ENCODE measurements around the gene ANKRD29. TPM values are rescaled to one million over a fixed set of nuclear protein-coding genes. Genes with fewer than 3 reads are reported as not detected.

The ANKRD29 gene
- total and polyA plus RNA-seq, 2 experiments from 2014 or later, result 6.6 to 36.6 TPM

DNA sequence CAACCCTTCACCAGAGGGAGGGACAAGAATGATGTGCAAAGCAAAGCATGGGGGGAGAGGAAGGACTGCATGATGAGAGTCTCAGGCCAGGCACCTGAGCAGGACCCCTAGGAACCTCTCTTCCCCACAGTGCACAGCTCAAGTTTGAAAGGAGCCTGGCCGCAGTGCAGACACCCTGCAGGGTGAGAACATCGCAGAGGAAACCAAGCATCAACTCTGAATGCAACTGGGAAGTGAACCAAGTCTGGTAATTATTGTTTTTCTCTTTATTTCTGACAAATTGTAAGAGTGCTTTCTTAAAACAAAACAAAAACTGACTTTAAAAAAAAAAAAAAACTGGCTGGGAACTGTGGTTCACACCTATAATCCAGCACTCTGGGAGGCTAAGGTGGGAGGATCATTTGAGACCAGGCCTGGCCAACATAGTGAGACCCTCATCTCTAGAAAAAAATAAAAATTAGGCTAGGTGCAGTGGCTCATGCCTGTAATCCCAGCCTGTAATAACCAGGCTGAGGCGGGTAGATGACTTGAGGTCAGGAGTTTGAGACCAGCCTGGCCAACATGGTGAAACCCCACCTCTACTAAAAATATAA, 91.7 kb downstream of the ANKRD29 start:
- H3K27me3 ChIP-seq (ENCODE audit: insufficient read depth), result no peaks in the 10 kb centered on the region
- no peak overlapping the region for H3K27ac ChIP-seq (ENCODE audit: low read depth)
- ATAC-seq (no peak), DNase-seq (ENCODE audit: low spot score) (no peak)
- no peaks in the 10 kb centered on the region for H3K9me2 ChIP-seq (ENCODE audit: insufficient read depth)
- H3K27me3 Mint-ChIP-seq (ENCODE audit: insufficient read depth, low read depth, poor library complexity), result no peaks in the 10 kb centered on the region
- peaks cover 41% of the 10 kb centered on the region; the same call in 1 of the 2 replicates for H3K36me3 ChIP-seq (ENCODE audit: insufficient read depth)
- no peak overlapping the region for H3K4me3 Mint-ChIP-seq
- peaks cover 38% of the 10 kb centered on the region for H3K36me3 Mint-ChIP-seq (ENCODE audit: low read depth)
- no peak overlapping the region for H3K4me3 ChIP-seq
- no peaks in the 10 kb centered on the region for H3F3A ChIP-seq (replicated peaks; ENCODE audit: low read depth)
- peaks cover 18% of the 10 kb centered on the region; the same call in 1 of the 2 replicates for H3K79me2 ChIP-seq (replicated peaks; ENCODE audit: insufficient read depth)
- H3K27ac Mint-ChIP-seq, result no peak overlapping the region
- no peak overlapping the region for H2AFZ ChIP-seq
- TF ChIP-seq, protein P1, sequence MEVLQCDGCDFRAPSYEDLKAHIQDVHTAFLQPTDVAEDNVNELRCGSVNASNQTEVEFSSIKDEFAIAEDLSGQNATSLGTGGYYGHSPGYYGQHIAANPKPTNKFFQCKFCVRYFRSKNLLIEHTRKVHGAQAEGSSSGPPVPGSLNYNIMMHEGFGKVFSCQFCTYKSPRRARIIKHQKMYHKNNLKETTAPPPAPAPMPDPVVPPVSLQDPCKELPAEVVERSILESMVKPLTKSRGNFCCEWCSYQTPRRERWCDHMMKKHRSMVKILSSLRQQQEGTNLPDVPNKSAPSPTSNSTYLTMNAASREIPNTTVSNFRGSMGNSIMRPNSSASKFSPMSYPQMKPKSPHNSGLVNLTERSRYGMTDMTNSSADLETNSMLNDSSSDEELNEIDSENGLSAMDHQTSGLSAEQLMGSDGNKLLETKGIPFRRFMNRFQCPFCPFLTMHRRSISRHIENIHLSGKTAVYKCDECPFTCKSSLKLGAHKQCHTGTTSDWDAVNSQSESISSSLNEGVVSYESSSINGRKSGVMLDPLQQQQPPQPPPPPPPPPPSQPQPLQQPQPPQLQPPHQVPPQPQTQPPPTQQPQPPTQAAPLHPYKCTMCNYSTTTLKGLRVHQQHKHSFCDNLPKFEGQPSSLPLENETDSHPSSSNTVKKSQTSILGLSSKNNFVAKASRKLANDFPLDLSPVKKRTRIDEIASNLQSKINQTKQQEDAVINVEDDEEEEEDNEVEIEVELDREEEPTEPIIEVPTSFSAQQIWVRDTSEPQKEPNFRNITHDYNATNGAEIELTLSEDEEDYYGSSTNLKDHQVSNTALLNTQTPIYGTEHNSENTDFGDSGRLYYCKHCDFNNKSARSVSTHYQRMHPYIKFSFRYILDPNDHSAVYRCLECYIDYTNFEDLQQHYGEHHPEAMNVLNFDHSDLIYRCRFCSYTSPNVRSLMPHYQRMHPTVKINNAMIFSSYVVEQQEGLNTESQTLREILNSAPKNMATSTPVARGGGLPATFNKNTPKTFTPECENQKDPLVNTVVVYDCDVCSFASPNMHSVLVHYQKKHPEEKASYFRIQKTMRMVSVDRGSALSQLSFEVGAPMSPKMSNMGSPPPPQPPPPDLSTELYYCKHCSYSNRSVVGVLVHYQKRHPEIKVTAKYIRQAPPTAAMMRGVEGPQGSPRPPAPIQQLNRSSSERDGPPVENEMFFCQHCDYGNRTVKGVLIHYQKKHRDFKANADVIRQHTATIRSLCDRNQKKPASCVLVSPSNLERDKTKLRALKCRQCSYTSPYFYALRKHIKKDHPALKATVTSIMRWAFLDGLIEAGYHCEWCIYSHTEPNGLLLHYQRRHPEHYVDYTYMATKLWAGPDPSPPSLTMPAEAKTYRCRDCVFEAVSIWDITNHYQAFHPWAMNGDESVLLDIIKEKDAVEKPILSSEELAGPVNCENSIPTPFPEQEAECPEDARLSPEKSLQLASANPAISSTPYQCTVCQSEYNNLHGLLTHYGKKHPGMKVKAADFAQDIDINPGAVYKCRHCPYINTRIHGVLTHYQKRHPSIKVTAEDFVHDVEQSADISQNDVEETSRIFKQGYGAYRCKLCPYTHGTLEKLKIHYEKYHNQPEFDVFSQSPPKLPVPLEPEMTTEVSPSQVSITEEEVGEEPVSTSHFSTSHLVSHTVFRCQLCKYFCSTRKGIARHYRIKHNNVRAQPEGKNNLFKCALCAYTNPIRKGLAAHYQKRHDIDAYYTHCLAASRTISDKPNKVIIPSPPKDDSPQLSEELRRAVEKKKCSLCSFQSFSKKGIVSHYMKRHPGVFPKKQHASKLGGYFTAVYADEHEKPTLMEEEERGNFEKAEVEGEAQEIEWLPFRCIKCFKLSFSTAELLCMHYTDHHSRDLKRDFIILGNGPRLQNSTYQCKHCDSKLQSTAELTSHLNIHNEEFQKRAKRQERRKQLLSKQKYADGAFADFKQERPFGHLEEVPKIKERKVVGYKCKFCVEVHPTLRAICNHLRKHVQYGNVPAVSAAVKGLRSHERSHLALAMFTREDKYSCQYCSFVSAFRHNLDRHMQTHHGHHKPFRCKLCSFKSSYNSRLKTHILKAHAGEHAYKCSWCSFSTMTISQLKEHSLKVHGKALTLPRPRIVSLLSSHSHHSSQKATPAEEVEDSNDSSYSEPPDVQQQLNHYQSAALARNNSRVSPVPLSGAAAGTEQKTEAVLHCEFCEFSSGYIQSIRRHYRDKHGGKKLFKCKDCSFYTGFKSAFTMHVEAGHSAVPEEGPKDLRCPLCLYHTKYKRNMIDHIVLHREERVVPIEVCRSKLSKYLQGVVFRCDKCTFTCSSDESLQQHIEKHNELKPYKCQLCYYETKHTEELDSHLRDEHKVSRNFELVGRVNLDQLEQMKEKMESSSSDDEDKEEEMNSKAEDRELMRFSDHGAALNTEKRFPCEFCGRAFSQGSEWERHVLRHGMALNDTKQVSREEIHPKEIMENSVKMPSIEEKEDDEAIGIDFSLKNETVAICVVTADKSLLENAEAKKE (CRISPR knock-in tag; IDR thresholded peaks at IDR 0.05), result no peak
- TF ChIP-seq JUNB (IDR thresholded peaks at IDR 0.05; ENCODE audit: unreplicated experiment) (no peak), EZH2 (IDR thresholded peaks at IDR 0.05; ENCODE audit: low read depth, unreplicated experiment) (no peak), POLR2AphosphoS5 (IDR thresholded peaks at IDR 0.05; ENCODE audit: low read depth) (no peak), ZNF331 (CRISPR knock-in tag; IDR thresholded peaks at IDR 0.05; ENCODE audit: low read depth) (no peak), EZH2phosphoT487 (IDR thresholded peaks at IDR 0.05; ENCODE audit: unreplicated experiment) (no peak), NANOG (IDR thresholded peaks at IDR 0.05; ENCODE audit: borderline replicate concordance) (no peak), CREB1 (CRISPR knock-in tag; IDR thresholded peaks at IDR 0.05; ENCODE audit: low read depth) (no peak), ZNF114 (CRISPR knock-in tag; IDR thresholded peaks at IDR 0.05) (no peak), STAT1 (IDR thresholded peaks at IDR 0.05; ENCODE audit: unreplicated experiment) (no peak)
- TF ChIP-seq, protein P2, sequence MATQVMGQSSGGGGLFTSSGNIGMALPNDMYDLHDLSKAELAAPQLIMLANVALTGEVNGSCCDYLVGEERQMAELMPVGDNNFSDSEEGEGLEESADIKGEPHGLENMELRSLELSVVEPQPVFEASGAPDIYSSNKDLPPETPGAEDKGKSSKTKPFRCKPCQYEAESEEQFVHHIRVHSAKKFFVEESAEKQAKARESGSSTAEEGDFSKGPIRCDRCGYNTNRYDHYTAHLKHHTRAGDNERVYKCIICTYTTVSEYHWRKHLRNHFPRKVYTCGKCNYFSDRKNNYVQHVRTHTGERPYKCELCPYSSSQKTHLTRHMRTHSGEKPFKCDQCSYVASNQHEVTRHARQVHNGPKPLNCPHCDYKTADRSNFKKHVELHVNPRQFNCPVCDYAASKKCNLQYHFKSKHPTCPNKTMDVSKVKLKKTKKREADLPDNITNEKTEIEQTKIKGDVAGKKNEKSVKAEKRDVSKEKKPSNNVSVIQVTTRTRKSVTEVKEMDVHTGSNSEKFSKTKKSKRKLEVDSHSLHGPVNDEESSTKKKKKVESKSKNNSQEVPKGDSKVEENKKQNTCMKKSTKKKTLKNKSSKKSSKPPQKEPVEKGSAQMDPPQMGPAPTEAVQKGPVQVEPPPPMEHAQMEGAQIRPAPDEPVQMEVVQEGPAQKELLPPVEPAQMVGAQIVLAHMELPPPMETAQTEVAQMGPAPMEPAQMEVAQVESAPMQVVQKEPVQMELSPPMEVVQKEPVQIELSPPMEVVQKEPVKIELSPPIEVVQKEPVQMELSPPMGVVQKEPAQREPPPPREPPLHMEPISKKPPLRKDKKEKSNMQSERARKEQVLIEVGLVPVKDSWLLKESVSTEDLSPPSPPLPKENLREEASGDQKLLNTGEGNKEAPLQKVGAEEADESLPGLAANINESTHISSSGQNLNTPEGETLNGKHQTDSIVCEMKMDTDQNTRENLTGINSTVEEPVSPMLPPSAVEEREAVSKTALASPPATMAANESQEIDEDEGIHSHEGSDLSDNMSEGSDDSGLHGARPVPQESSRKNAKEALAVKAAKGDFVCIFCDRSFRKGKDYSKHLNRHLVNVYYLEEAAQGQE (IDR thresholded peaks at IDR 0.05; ENCODE audit: unreplicated experiment), result no peak
- TF ChIP-seq, protein P3, sequence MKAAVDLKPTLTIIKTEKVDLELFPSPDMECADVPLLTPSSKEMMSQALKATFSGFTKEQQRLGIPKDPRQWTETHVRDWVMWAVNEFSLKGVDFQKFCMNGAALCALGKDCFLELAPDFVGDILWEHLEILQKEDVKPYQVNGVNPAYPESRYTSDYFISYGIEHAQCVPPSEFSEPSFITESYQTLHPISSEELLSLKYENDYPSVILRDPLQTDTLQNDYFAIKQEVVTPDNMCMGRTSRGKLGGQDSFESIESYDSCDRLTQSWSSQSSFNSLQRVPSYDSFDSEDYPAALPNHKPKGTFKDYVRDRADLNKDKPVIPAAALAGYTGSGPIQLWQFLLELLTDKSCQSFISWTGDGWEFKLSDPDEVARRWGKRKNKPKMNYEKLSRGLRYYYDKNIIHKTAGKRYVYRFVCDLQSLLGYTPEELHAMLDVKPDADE (IDR thresholded peaks at IDR 0.05), result no peak
- TF ChIP-seq, protein P4, sequence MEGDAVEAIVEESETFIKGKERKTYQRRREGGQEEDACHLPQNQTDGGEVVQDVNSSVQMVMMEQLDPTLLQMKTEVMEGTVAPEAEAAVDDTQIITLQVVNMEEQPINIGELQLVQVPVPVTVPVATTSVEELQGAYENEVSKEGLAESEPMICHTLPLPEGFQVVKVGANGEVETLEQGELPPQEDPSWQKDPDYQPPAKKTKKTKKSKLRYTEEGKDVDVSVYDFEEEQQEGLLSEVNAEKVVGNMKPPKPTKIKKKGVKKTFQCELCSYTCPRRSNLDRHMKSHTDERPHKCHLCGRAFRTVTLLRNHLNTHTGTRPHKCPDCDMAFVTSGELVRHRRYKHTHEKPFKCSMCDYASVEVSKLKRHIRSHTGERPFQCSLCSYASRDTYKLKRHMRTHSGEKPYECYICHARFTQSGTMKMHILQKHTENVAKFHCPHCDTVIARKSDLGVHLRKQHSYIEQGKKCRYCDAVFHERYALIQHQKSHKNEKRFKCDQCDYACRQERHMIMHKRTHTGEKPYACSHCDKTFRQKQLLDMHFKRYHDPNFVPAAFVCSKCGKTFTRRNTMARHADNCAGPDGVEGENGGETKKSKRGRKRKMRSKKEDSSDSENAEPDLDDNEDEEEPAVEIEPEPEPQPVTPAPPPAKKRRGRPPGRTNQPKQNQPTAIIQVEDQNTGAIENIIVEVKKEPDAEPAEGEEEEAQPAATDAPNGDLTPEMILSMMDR (conservative IDR thresholded peaks at IDR 0.05; ENCODE audit: low read depth in 2 of 2), result no peak
- H3K4me1 Mint-ChIP-seq, result peaks cover 15% of the 10 kb centered on the region; the same call in 2 of the 3 replicates
- H3K9me3 Mint-ChIP-seq, result no peaks in the 10 kb centered on the region
- no peak overlapping the region for H3K4me2 ChIP-seq
- peaks cover 3% of the 10 kb centered on the region; the same call in 1 of the 2 replicates for H4K20me1 ChIP-seq (replicated peaks; ENCODE audit: insufficient read depth)
- peaks cover 6% of the 10 kb centered on the region for H3K4me1 ChIP-seq (ENCODE audit: insufficient read depth)
